WTC11 (cell line): Measurements from ENCODE around the gene TMEM63B.

Experiments
- AFF4 ChIP-seq: sonication (generic); formaldehyde crosslinking; IDR thresholded peaks from 2 replicates; pipeline ENCODE4 v1.8.1; 2023; ENCODE audit warnings: mild to moderate bottlenecking, missing genetic modification reagents, borderline replicate concordance
- CTCF ChIP-seq: fragments of 200-600 bp; IDR thresholded peaks from 2 replicates; pipeline ENCODE4 v1.8.0; 2022; ENCODE audit warnings: antibody characterized with exemption
- E2F1 ChIP-seq: sonication (generic); formaldehyde crosslinking; IDR thresholded peaks from 2 replicates; pipeline ENCODE4 v1.8.0; 2022; ENCODE audit warnings: mild to moderate bottlenecking, missing genetic modification reagents
- ELF4 ChIP-seq: sonication (generic); formaldehyde crosslinking; IDR thresholded peaks from 2 replicates; pipeline ENCODE4 v1.8.1; 2022; ENCODE audit warnings: low read depth, mild to moderate bottlenecking, moderate library complexity, missing genetic modification reagents
- ESRRA ChIP-seq: sonication (generic); formaldehyde crosslinking; IDR thresholded peaks from 2 replicates; pipeline ENCODE4 v1.8.1; 2022; ENCODE audit warnings: mild to moderate bottlenecking, missing genetic modification reagents, borderline replicate concordance
- FOXK1 ChIP-seq: sonication (generic); formaldehyde crosslinking; IDR thresholded peaks from 2 replicates; pipeline ENCODE4 v1.8.0; 2022; ENCODE audit warnings: mild to moderate bottlenecking, moderate library complexity, missing genetic modification reagents
- FOXP4 ChIP-seq: sonication (generic); formaldehyde crosslinking; IDR thresholded peaks from 2 replicates; pipeline ENCODE4 v1.8.0; 2022; ENCODE audit warnings: mild to moderate bottlenecking, missing genetic modification reagents
- IRF2 ChIP-seq: sonication (generic); formaldehyde crosslinking; IDR thresholded peaks from 2 replicates; pipeline ENCODE4 v1.8.0; 2022; ENCODE audit warnings: low read depth, missing genetic modification reagents, borderline replicate concordance
- MAX ChIP-seq: sonication (generic); formaldehyde crosslinking; IDR thresholded peaks from 2 replicates; pipeline ENCODE4 v1.8.0; 2022; ENCODE audit warnings: mild to moderate bottlenecking, missing genetic modification reagents
- MYBL2 ChIP-seq: sonication (generic); formaldehyde crosslinking; IDR thresholded peaks from 2 replicates; pipeline ENCODE4 v1.8.1; 2023; ENCODE audit warnings: mild to moderate bottlenecking, moderate library complexity, missing genetic modification reagents
- ZNF512 ChIP-seq: sonication (generic); formaldehyde crosslinking; IDR thresholded peaks from 2 replicates; pipeline ENCODE4 v1.8.1; 2022; ENCODE audit warnings: missing genetic modification reagents, borderline replicate concordance

- TF ChIP-seq CTCF (no peak), E2F1 (CRISPR knock-in tag) (no peak), IRF2 (CRISPR knock-in tag) (no peak), ZNF512 (CRISPR knock-in tag) (no peak), MYBL2 (CRISPR knock-in tag) (no peak), AFF4 (CRISPR knock-in tag) (no peak), ELF4 (no peak), FOXP4 (CRISPR knock-in tag) (no peak), ESRRA (CRISPR knock-in tag) (no peak), FOXK1 (CRISPR knock-in tag) (no peak), MAX (CRISPR knock-in tag) (no peak)
Observed at GRCh38 chr6:44138717-44139350, 11.5 kb downstream of the TMEM63B start.
